ENCODE results near the gene OR52W1.

OR52W1 gene

GRCh38 chr11:6237761-6238302 lies 38.8 kb downstream of the OR52W1 start:
- Histone ChIP-seq H3K9me2 (replicated peaks; ENCODE audit: insufficient read depth, low read length) (no peaks in the 10 kb centered on the region), H3K27me3 (replicated peaks; ENCODE audit: insufficient read depth, low read length) (no peaks in the 10 kb centered on the region), H3K4me2 (ENCODE audit: low read depth, low read length) (no peak overlapping the region), H3K4me1 (ENCODE audit: low read length) (peaks cover 11% of the 10 kb centered on the region; the same call in 1 of the 2 replicates), H3K79me2 (ENCODE audit: low read length) (peaks cover 16% of the 10 kb centered on the region), H3F3A (ENCODE audit: insufficient read depth, low read length) (no peaks in the 10 kb centered on the region), H3K27ac (ENCODE audit: low read length) (no peak overlapping the region), H4K20me1 (ENCODE audit: insufficient read depth, low read length) (no peaks in the 10 kb centered on the region), H2AFZ (ENCODE audit: low read length) (no peak overlapping the region), H3K9me3 (replicated peaks; ENCODE audit: insufficient read depth, low read length) (no peaks in the 10 kb centered on the region), H3K4me3 (ENCODE audit: low read length) (no peak overlapping the region), H3K36me3 (replicated peaks; ENCODE audit: insufficient read depth, low read length) (no peaks in the 10 kb centered on the region), H3K9ac (ENCODE audit: low read length) (no peak overlapping the region)
- no peak for DNase-seq
- no peak for TF ChIP-seq EZH2 (optimal IDR thresholded peaks at IDR 0.05; ENCODE audit: low read depth, low read length)
- TF ChIP-seq CTCF (IDR thresholded peaks at IDR 0.05; ENCODE audit: low read length) = no peak
- no peak for TF ChIP-seq EZH2phosphoT487 (IDR thresholded peaks at IDR 0.05; ENCODE audit: low read length)

GRCh38 chr11:6238902-6239301 lies 39.9 kb downstream of the OR52W1 start, which contains the start of gene CNGA4:
Gene CNGA4, plus strand, starts transcription at chr11:6239089. Its CDS starts 118 bp downstream, at chr11:6239207.
- no peaks in the 10 kb centered on the region for H3K27me3 ChIP-seq (replicated peaks; ENCODE audit: insufficient read depth, low read length)
- H2AFZ ChIP-seq (ENCODE audit: low read length) = no peak within 1 kb of the TSS
- no peak within 1 kb of the TSS for H3K4me2 ChIP-seq (ENCODE audit: low read depth, low read length)
- no peaks in the 10 kb centered on the region for H3K36me3 ChIP-seq (replicated peaks; ENCODE audit: insufficient read depth, low read length)
- no peaks in the 10 kb centered on the region for H4K20me1 ChIP-seq (ENCODE audit: insufficient read depth, low read length)
- H3K4me3 ChIP-seq (ENCODE audit: low read length) = no peak within 1 kb of the TSS
- no peaks in the 10 kb centered on the region for H3K9me3 ChIP-seq (replicated peaks; ENCODE audit: insufficient read depth, low read length)
- TF ChIP-seq EZH2phosphoT487 (IDR thresholded peaks at IDR 0.05; ENCODE audit: low read length) = no peak
- no peak for TF ChIP-seq CTCF (IDR thresholded peaks at IDR 0.05; ENCODE audit: low read length)
- no peak for TF ChIP-seq EZH2 (optimal IDR thresholded peaks at IDR 0.05; ENCODE audit: low read depth, low read length)
- peaks cover 5% of the 10 kb centered on the region for H3K79me2 ChIP-seq (ENCODE audit: low read length)
- H3F3A ChIP-seq (ENCODE audit: insufficient read depth, low read length) = no peaks in the 10 kb centered on the region
- DNase-seq = no peak
- H3K9me2 ChIP-seq (replicated peaks; ENCODE audit: insufficient read depth, low read length) = no peaks in the 10 kb centered on the region
- no peak within 1 kb of the TSS for H3K9ac ChIP-seq (ENCODE audit: low read length)
- no peak within 1 kb of the TSS for H3K27ac ChIP-seq (ENCODE audit: low read length)
- H3K4me1 ChIP-seq (ENCODE audit: low read length) = peaks cover under 1% of the 10 kb centered on the region; the same call in 1 of the 2 replicates

GRCh38 chr11:6240139-6240538 lies 41.1 kb downstream of the OR52W1 start:
- TF ChIP-seq CTCF (IDR thresholded peaks at IDR 0.05; ENCODE audit: low read length) (no peak), EZH2phosphoT487 (IDR thresholded peaks at IDR 0.05; ENCODE audit: low read length) (no peak), EZH2 (optimal IDR thresholded peaks at IDR 0.05; ENCODE audit: low read depth, low read length) (no peak)
- Histone ChIP-seq H3K36me3 (replicated peaks; ENCODE audit: insufficient read depth, low read length) (no peaks in the 10 kb centered on the region), H4K20me1 (ENCODE audit: insufficient read depth, low read length) (no peaks in the 10 kb centered on the region), H2AFZ (ENCODE audit: low read length) (no peak overlapping the region), H3K4me2 (ENCODE audit: low read depth, low read length) (no peak overlapping the region), H3K9me3 (replicated peaks; ENCODE audit: insufficient read depth, low read length) (no peaks in the 10 kb centered on the region), H3K27ac (ENCODE audit: low read length) (no peak overlapping the region), H3K4me1 (ENCODE audit: low read length) (no peaks in the 10 kb centered on the region), H3K27me3 (replicated peaks; ENCODE audit: insufficient read depth, low read length) (no peaks in the 10 kb centered on the region), H3K9ac (ENCODE audit: low read length) (no peak overlapping the region), H3K79me2 (ENCODE audit: low read length) (no peaks in the 10 kb centered on the region), H3K9me2 (replicated peaks; ENCODE audit: insufficient read depth, low read length) (no peaks in the 10 kb centered on the region), H3K4me3 (ENCODE audit: low read length) (no peak overlapping the region), H3F3A (ENCODE audit: insufficient read depth, low read length) (no peaks in the 10 kb centered on the region)
- DNase-seq = no peak

Data from MM.1S (cell line).